NCI-H1417 treated with DMSO at 0.1 percent for 48 hours (cell line): ENCODE measurements around the gene ADH5.
A peak's percentile ranks its signal among the peaks of the same experiment; 100 is the strongest.
"Not testable (repeated sequence)": the region's sequence is repeated elsewhere in the genome, so short reads cannot be mapped to it uniquely, and the experiment has no call there.

ENCODE experiments used
- DNase-seq: peaks from one replicate; lab custom pipeline; 2025; lab: John Stamatoyannopoulos, UW

ADH5 gene

GRCh38 chr4:99088481-99089365 lies at the start of gene ADH5:
Gene ADH5, minus strand, starts transcription at chr4:99088788. Its CDS starts 88 bp downstream, at chr4:99088700.
- peak; percentile 40 for DNase-seq

- no peak for DNase-seq
Measured at GRCh38 chr4:99136329-99136728, 47.7 kb upstream of the ADH5 start.

- no peak for DNase-seq
Measured at GRCh38 chr4:99135541-99136162, 47.1 kb upstream of the ADH5 start.

GRCh38 chr4:99134586-99134985 lies 46.0 kb upstream of the ADH5 start:
- no peak for DNase-seq

GRCh38 chr4:99131378-99131777 lies 42.8 kb upstream of the ADH5 start:
- no peak for DNase-seq

GRCh38 chr4:99126376-99126775 lies 37.8 kb upstream of the ADH5 start:
- DNase-seq = no peak

GRCh38 chr4:99121008-99121407 lies 32.4 kb upstream of the ADH5 start:
- DNase-seq = no peak

GRCh38 chr4:99120501-99120900 lies 31.9 kb upstream of the ADH5 start:
- no peak for DNase-seq

- DNase-seq = no peak
Measured at GRCh38 chr4:99117876-99118693, 29.5 kb upstream of the ADH5 start.

- not testable (repeated sequence) for DNase-seq
Measured at GRCh38 chr4:99117122-99117841, 28.7 kb upstream of the ADH5 start.

GRCh38 chr4:99109286-99109685 lies 20.7 kb upstream of the ADH5 start:
- DNase-seq = not testable (repeated sequence)

GRCh38 chr4:99104153-99104552 lies 15.6 kb upstream of the ADH5 start:
- DNase-seq = no peak

- no peak for DNase-seq
Measured at GRCh38 chr4:99103166-99103565, 14.6 kb upstream of the ADH5 start.

- no peak for DNase-seq
Measured at GRCh38 chr4:99102634-99103033, 14.0 kb upstream of the ADH5 start.

GRCh38 chr4:99100876-99101275 lies 12.3 kb upstream of the ADH5 start:
- no peak for DNase-seq

GRCh38 chr4:99099814-99100213 lies 11.2 kb upstream of the ADH5 start:
- DNase-seq = not testable (repeated sequence)

- no peak for DNase-seq
Measured at GRCh38 chr4:99099311-99099710, 10.7 kb upstream of the ADH5 start.

GRCh38 chr4:99091841-99092240 lies 3.3 kb upstream of the ADH5 start:
- DNase-seq = not testable (repeated sequence)

- DNase-seq = no peak
Measured at GRCh38 chr4:99091216-99091575, 2.6 kb upstream of the ADH5 start.

- no peak for DNase-seq
Measured at GRCh38 chr4:99090481-99091215, 2.1 kb upstream of the ADH5 start.

- no peak for DNase-seq
Measured at GRCh38 chr4:99088023-99088449, 552 bp downstream of the ADH5 start.
